ENCODE data around the gene CAMTA1. TPM values are rescaled to one million over a fixed set of nuclear protein-coding genes. Genes with fewer than 3 reads are reported as not detected.

Gene CAMTA1
- total and polyA plus RNA-seq, 4 donors, result 48.1 to 140 (median 52.3) TPM

- 52 to 57% methylated on average over 16 of the region's 16 CpGs for WGBS, 2 donors
- H3K4me1 ChIP-seq (ENCODE audit: control insufficient read depth in 5 of 5, insufficient read depth in 5 of 5, low read length in 5 of 5), result peaks cover 0 to 12% (median 2%) of the 10 kb centered on the region in 5 donors
Observed at GRCh38 chr1:7781923-7782495, 996.8 kb downstream of the CAMTA1 start.

GRCh38 chr1:7783178-7783711 is 998.0 kb downstream of the CAMTA1 start:
- peaks cover 0 to 5% (median 0%) of the 10 kb centered on the region in 5 donors for H3K4me1 ChIP-seq (ENCODE audit: control insufficient read depth in 5 of 5, insufficient read depth in 5 of 5, low read length in 5 of 5)
- H3K27me3 ChIP-seq (ENCODE audit: control insufficient read depth in 3 of 3, insufficient read depth in 3 of 3, low read length in 2 of 3), result no peaks in the 10 kb centered on the region
- TF ChIP-seq CTCF (IDR thresholded peaks at IDR 0.05; ENCODE audit: control extremely low read depth, extremely low read depth), result no peak

More at GRCh38 chr1:7781923-7782495, 996.8 kb downstream of the CAMTA1 start:
- H3K9me3 ChIP-seq (ENCODE audit: control insufficient read depth in 4 of 4, insufficient read depth in 3 of 4, low read length in 3 of 4), result no peaks in the 10 kb centered on the region
- no peak overlapping the region for H3K4me3 ChIP-seq
- no peak for TF ChIP-seq CTCF (IDR thresholded peaks at IDR 0.05; ENCODE audit: control extremely low read depth, extremely low read depth)
- peaks cover 11 to 25% (median 20%) of the 10 kb centered on the region in 4 donors for H3K36me3 ChIP-seq (ENCODE audit: control insufficient read depth in 4 of 4, insufficient read depth in 4 of 4, low read length in 4 of 4)
- no peaks in the 10 kb centered on the region for H3K27me3 ChIP-seq (ENCODE audit: control insufficient read depth in 3 of 3, insufficient read depth in 3 of 3, low read length in 2 of 3)
- ATAC-seq (ENCODE audit: insufficient read depth, low FRiP score) (no peak), DNase-seq (no peak)
- H3K9ac ChIP-seq (ENCODE audit: insufficient read depth in 1 of 2, low read length in 2 of 2), result no peak overlapping the region
- peak overlapping the region in 1 of 2 donors; percentile 51 for H3K27ac ChIP-seq (ENCODE audit: low read depth in 1 of 2, low read length in 1 of 2)

GRCh38 chr1:7783826-7784491 is 998.7 kb downstream of the CAMTA1 start, which contains the start of gene PER3:
PER3 (plus strand) TSS chr1:7784291; CDS start chr1:7784878, 587 bp downstream.
- ATAC-seq (ENCODE audit: insufficient read depth, low FRiP score) (peak; percentile 96), DNase-seq (peak; percentile 96 to 98 (median 98))
- H3K36me3 ChIP-seq (ENCODE audit: control insufficient read depth in 4 of 4, insufficient read depth in 4 of 4, low read length in 4 of 4), result peaks cover 10 to 19% (median 17%) of the 10 kb centered on the region in 4 donors
- no peaks in the 10 kb centered on the region for H3K9me3 ChIP-seq (ENCODE audit: control insufficient read depth in 4 of 4, insufficient read depth in 3 of 4, low read length in 3 of 4)
- TF ChIP-seq CTCF (IDR thresholded peaks at IDR 0.05; ENCODE audit: control extremely low read depth, extremely low read depth), result no peak
- peak within 1 kb of the TSS; percentile 53 for H3K4me3 ChIP-seq
- peaks cover 0 to 5% (median 0%) of the 10 kb centered on the region in 5 donors for H3K4me1 ChIP-seq (ENCODE audit: control insufficient read depth in 5 of 5, insufficient read depth in 5 of 5, low read length in 5 of 5)
- peak within 1 kb of the TSS in 1 of 2 donors; percentile 5 for H3K9ac ChIP-seq (ENCODE audit: insufficient read depth in 1 of 2, low read length in 2 of 2)
- WGBS, 2 donors, result 1% methylated on average over 60 to 90 of the region's 90 CpGs
- H3K27ac ChIP-seq (ENCODE audit: low read depth in 1 of 2, low read length in 1 of 2), result peak within 1 kb of the TSS; percentile 88
- H3K27me3 ChIP-seq (ENCODE audit: control insufficient read depth in 3 of 3, insufficient read depth in 3 of 3, low read length in 2 of 3), result no peaks in the 10 kb centered on the region

More at GRCh38 chr1:7783178-7783711, 998.0 kb downstream of the CAMTA1 start:
- peak overlapping the region; percentile 84 to 88 for H3K27ac ChIP-seq (ENCODE audit: low read depth in 1 of 2, low read length in 1 of 2)
- WGBS, 2 donors, result 2 to 4% methylated on average over 22 to 34 of the region's 34 CpGs
- DNase-seq, result peak in 2 of 3 donors; percentile 33 to 43
- H3K9ac ChIP-seq (ENCODE audit: insufficient read depth in 1 of 2, low read length in 2 of 2), result peak overlapping the region in 1 of 2 donors; percentile 5
- H3K36me3 ChIP-seq (ENCODE audit: control insufficient read depth in 4 of 4, insufficient read depth in 4 of 4, low read length in 4 of 4), result peaks cover 11 to 21% (median 19%) of the 10 kb centered on the region in 4 donors
- ATAC-seq (ENCODE audit: insufficient read depth, low FRiP score), result peak; percentile 36
- H3K9me3 ChIP-seq (ENCODE audit: control insufficient read depth in 4 of 4, insufficient read depth in 3 of 4, low read length in 3 of 4), result no peaks in the 10 kb centered on the region
- peak overlapping the region; percentile 49 for H3K4me3 ChIP-seq

Measured in lung (tissue), 12 donors.